ENCODE data around the gene VWA5B2.

Gene VWA5B2

DNA sequence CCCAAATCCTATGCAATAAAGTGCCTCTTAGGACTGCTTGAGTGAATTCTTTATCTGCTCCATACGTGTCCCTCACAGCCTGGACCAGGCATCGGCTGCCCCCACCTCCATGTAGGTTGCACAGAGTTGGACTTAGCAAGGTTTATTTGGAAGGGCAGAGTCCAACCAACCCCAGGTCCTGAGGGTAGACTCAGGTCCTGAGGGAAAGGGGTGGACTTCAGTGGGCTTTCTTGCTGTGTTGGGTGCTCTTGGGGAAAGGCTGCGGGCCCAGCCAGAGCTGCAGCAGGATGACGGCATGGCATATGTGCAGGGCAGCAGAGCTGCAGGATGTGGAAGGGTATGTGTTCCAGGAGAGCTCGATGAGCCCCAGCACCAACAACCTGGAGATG is 12.9 kb downstream of the VWA5B2 start:
- Mint-ChIP-seq H3K36me3 (ENCODE audit: low read depth) (peaks cover 18% of the 10 kb centered on the region), H3K27ac (no peak overlapping the region), H3K4me3 (no peak overlapping the region), H3K9me3 (no peaks in the 10 kb centered on the region), H3K4me1 (ENCODE audit: low read depth) (peaks cover 4% of the 10 kb centered on the region), H3K27me3 (ENCODE audit: low read depth) (no peaks in the 10 kb centered on the region)

DNA sequence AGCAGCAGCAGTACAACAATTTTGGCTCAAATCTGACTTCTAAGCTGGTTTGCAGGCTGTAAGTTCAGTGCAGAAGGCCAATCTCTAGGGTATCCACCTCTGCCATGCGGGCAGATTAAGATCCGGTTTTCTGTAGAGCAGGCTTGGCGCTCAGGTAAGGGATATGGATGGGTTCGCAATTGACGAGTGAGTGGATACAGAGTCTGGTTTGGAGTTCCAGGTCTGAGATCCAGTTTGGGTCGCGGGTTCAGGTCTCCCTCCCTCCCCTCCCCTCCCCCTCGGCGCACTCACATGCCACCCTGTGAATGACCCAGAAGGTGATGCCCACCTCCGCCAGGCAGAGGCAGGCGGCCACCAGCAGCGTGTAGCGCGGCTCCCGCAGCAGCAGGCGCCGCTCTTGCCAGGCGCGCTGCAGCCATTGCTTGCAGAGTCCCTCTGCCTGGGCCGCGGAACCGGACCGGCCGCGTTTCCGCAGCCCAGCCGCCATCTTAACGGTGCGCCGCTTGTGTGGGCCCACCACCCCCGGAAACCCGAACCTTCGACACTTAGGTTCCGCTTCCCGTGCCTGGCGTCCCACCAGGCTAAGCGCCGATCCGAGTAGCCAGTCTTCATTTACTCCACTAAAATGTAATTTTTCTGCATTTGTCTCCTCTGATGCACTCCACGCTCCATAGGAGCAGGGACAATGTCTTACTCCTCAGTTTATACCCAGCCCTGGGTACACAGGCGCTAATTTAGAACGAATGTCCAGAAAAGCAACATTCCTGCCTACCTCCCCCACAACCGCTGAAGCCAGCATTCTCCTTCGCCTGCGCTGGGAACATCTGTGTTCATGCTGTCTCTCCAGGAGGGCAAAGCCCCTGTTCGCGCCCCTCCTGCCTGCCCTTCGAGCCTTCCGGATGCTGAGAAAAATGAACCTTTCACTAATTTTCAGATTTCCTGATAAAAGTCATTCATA is 19.3 kb downstream of the VWA5B2 start, which contains the start of gene ALG3:
Gene ALG3 (minus strand): TSS at position 509 of the 958 bp plus-strand sequence. CDS start 22 bp downstream, at position 487.
- Mint-ChIP-seq H3K4me3 (peak within 1 kb of the TSS; percentile 90), H3K9me3 (no peaks in the 10 kb centered on the region), H3K36me3 (ENCODE audit: low read depth) (peaks cover 10% of the 10 kb centered on the region), H3K27me3 (ENCODE audit: low read depth) (no peaks in the 10 kb centered on the region), H3K27ac (peak within 1 kb of the TSS; percentile 93), H3K4me1 (ENCODE audit: low read depth) (peaks cover 14% of the 10 kb centered on the region)

DNA sequence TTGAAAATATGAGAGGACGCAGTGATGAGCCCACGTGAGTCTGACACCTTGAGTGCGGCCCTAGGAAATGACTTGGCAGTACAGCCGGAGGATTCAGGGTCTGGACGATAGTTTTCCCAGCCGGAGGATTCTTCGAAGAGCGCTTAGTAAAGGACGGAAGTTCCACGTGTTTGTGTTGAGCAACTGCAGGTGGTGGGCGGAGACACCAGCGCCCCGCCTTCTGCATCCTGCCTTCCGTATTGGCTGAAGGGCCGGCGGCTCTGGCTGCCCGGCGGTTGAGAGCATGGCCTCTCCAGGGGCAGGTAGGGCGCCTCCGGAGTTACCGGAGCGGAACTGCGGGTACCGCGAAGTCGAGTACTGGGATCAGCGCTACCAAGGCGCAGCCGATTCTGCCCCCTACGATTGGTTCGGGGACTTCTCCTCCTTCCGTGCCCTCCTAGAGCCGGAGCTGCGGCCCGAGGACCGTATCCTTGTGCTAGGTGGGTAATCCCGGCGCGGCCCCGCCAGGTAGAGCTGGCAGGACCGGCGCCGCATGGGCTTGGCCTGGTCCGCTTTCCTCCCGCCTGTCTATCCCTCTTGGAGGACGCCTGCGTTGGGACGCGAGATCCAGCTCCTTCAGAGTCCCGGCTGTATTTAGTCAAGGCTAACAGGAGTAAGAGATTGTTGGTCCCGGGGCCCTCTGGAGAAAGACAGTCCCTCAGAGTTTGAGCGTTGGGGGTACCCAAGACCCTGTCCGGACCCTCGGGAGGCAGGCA is 20.2 kb downstream of the VWA5B2 start, which contains the start of gene EEF1AKMT4:
Gene EEF1AKMT4 (plus strand): TSS at position 261 of the 755 bp plus-strand sequence. CDS start 23 bp downstream, at position 284.
- Mint-ChIP-seq H3K27me3 (ENCODE audit: low read depth) (no peaks in the 10 kb centered on the region), H3K27ac (peak within 1 kb of the TSS; percentile 93), H3K36me3 (ENCODE audit: low read depth) (peaks cover 5% of the 10 kb centered on the region), H3K9me3 (no peaks in the 10 kb centered on the region), H3K4me1 (ENCODE audit: low read depth) (peaks cover 14% of the 10 kb centered on the region), H3K4me3 (peak within 1 kb of the TSS; percentile 90)

- Mint-ChIP-seq H3K27ac (peak overlapping the region; percentile 93), H3K4me1 (ENCODE audit: low read depth) (peaks cover 16% of the 10 kb centered on the region), H3K9me3 (no peaks in the 10 kb centered on the region), H3K27me3 (ENCODE audit: low read depth) (no peaks in the 10 kb centered on the region), H3K36me3 (ENCODE audit: low read depth) (no peaks in the 10 kb centered on the region), H3K4me3 (peak overlapping the region; percentile 90)
Observed at GRCh38 chr3:184250167-184250828, 20.9 kb downstream of the VWA5B2 start.

GRCh38 chr3:184255291-184256039 is 26.1 kb downstream of the VWA5B2 start:
- Mint-ChIP-seq H3K9me3 (no peaks in the 10 kb centered on the region), H3K27ac (no peak overlapping the region), H3K27me3 (ENCODE audit: low read depth) (peaks cover 16% of the 10 kb centered on the region), H3K36me3 (ENCODE audit: low read depth) (peaks cover 3% of the 10 kb centered on the region), H3K4me1 (ENCODE audit: low read depth) (peaks cover 8% of the 10 kb centered on the region), H3K4me3 (no peak overlapping the region)

GRCh38 chr3:184257083-184257915 is 27.9 kb downstream of the VWA5B2 start:
- Mint-ChIP-seq H3K4me3 (no peak overlapping the region), H3K36me3 (ENCODE audit: low read depth) (peaks cover 5% of the 10 kb centered on the region), H3K27me3 (ENCODE audit: low read depth) (peaks cover 26% of the 10 kb centered on the region), H3K4me1 (ENCODE audit: low read depth) (peaks cover 17% of the 10 kb centered on the region), H3K9me3 (no peaks in the 10 kb centered on the region), H3K27ac (no peak overlapping the region)

- Mint-ChIP-seq H3K27me3 (ENCODE audit: low read depth) (peaks cover 37% of the 10 kb centered on the region), H3K4me3 (peak overlapping the region; percentile 25), H3K27ac (no peak overlapping the region), H3K9me3 (no peaks in the 10 kb centered on the region), H3K36me3 (ENCODE audit: low read depth) (peaks cover 5% of the 10 kb centered on the region), H3K4me1 (ENCODE audit: low read depth) (peaks cover 21% of the 10 kb centered on the region)
Observed at GRCh38 chr3:184258926-184259325, 29.5 kb downstream of the VWA5B2 start.

DNA sequence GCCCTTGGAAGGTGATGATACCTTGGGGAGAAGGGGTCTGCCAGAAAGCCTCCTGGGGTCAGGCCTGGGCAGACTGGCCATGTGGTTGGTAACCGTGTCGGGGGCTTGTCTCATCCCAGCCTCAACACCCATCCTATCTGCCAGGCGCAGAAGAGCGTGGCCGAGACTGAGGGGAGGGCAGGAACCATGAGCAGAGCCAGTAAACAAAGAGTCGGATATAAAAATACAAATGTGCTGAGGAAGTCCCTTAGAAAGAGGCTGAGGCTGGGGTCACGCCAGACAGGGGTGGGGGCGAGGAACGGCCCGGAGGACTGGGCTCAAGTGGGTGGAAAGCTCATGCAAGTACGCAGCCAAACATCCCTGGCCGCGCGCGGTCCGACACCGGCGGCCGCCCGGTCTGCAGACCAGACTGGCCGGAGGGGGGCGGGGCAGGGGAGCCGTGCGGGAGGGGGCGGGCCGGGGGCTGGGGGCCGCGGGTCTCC is 30.1 kb downstream of the VWA5B2 start:
- H3K27me3 Mint-ChIP-seq (ENCODE audit: low read depth): peaks cover 37% of the 10 kb centered on the region
- no peaks in the 10 kb centered on the region for H3K9me3 Mint-ChIP-seq
- H3K27ac Mint-ChIP-seq: no peak overlapping the region
- peaks cover 5% of the 10 kb centered on the region for H3K36me3 Mint-ChIP-seq (ENCODE audit: low read depth)
- H3K4me3 Mint-ChIP-seq: peak overlapping the region; percentile 29
- peaks cover 21% of the 10 kb centered on the region for H3K4me1 Mint-ChIP-seq (ENCODE audit: low read depth)

GRCh38 chr3:184259878-184260723 is 30.7 kb downstream of the VWA5B2 start:
- peaks cover 20% of the 10 kb centered on the region for H3K4me1 Mint-ChIP-seq (ENCODE audit: low read depth)
- peaks cover 40% of the 10 kb centered on the region for H3K27me3 Mint-ChIP-seq (ENCODE audit: low read depth)
- no peaks in the 10 kb centered on the region for H3K9me3 Mint-ChIP-seq
- H3K4me3 Mint-ChIP-seq: peak overlapping the region; percentile 81
- H3K36me3 Mint-ChIP-seq (ENCODE audit: low read depth): peaks cover 5% of the 10 kb centered on the region
- peak overlapping the region; percentile 36 for H3K27ac Mint-ChIP-seq

GRCh38 chr3:184260724-184261269 is 31.4 kb downstream of the VWA5B2 start:
- H3K9me3 Mint-ChIP-seq: no peaks in the 10 kb centered on the region
- peaks cover 5% of the 10 kb centered on the region for H3K36me3 Mint-ChIP-seq (ENCODE audit: low read depth)
- no peak overlapping the region for H3K27ac Mint-ChIP-seq
- H3K4me1 Mint-ChIP-seq (ENCODE audit: low read depth): peaks cover 16% of the 10 kb centered on the region
- peak overlapping the region; percentile 81 for H3K4me3 Mint-ChIP-seq
- H3K27me3 Mint-ChIP-seq (ENCODE audit: low read depth): peaks cover 40% of the 10 kb centered on the region

DNA sequence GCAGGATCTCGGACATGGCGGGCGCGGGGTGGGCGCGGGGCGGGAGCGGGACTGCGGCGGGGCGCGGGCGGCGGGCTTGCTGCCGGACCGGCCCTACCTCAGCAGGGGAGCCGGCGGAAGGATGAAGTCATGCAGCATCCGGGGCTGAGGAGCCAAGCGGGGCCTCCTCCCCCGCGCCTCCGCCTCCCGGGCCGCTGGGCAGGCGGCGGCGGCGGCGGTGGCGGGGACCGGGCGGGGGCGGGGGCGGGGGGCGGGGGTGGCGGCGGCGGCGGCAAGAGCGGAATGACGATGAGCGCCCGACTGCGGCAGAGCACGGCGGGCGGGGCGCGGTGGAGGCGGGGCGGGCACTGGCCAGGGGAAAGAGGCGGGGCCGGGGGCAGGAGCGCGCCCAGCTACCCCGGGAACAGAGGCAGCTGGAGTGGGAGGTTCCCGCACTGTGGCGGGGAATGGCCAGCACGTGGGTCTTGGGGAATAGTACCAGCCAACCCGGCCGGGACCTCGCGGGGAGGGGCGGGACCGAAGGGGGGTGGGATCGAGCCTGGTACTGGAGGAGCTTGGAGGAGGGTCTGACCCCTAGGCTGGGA is 32.0 kb downstream of the VWA5B2 start, which contains the start of gene CAMK2N2:
Gene CAMK2N2 (minus strand): TSS at position 284 of the 584 bp plus-strand sequence. CDS start 268 bp downstream, at position 16.
- Mint-ChIP-seq H3K4me3 (peak within 1 kb of the TSS; percentile 86), H3K27ac (peak within 1 kb of the TSS; percentile 36), H3K9me3 (no peaks in the 10 kb centered on the region), H3K27me3 (ENCODE audit: low read depth) (peaks cover 40% of the 10 kb centered on the region), H3K4me1 (ENCODE audit: low read depth) (peaks cover 16% of the 10 kb centered on the region), H3K36me3 (ENCODE audit: low read depth) (peaks cover 5% of the 10 kb centered on the region)
